HG02870 (cell line): ENCODE data around the gene XYLT1.

Source experiments
- ATAC-seq: cut with Tn5 transposase; IDR thresholded peaks from one replicate; pipeline ENCODE4 v1.9.1; 2021; ENCODE audit warnings: mild to moderate bottlenecking, moderate library complexity; ENCODE audit not compliant: unreplicated experiment

The XYLT1 gene

DNA sequence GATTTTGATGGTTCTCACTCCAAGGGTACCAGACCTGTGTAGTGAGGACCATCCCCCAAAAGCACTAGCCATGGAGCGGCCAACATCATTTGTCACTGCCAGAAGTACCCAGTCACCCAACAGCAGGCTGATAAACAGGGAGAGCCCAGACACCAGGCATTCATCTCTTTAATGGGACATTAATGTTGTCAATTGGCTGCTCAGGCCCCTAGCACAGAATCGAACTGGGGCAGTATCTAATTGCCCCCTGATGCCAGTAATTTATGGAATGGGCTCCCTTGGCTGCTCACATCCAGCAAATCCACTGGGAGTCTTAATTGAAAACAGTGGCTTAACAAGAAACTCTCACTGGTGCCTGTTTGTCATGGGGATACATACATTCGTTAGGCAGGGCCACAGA lies 344.6 kb downstream of the XYLT1 start:
- no peak for ATAC-seq

DNA sequence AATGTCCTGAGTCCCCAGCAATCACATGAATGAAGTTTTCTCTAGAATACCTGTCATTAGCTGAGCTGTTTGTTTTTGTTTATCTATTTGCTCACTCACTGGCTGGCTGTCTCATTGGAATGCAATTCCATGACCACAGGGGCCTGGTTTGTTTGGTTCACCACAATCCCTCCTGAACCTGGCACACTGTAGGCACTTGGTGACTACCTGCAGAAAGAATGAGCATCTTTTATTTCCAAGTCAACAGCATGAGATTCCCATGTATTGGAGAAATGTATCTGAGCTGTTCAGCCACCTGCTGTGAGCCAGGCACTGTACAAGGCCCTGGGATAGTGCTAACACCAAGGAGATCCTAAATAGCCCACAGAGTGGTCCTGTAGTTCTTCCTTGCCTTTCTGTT lies 345.1 kb downstream of the XYLT1 start:
- no peak for ATAC-seq

DNA sequence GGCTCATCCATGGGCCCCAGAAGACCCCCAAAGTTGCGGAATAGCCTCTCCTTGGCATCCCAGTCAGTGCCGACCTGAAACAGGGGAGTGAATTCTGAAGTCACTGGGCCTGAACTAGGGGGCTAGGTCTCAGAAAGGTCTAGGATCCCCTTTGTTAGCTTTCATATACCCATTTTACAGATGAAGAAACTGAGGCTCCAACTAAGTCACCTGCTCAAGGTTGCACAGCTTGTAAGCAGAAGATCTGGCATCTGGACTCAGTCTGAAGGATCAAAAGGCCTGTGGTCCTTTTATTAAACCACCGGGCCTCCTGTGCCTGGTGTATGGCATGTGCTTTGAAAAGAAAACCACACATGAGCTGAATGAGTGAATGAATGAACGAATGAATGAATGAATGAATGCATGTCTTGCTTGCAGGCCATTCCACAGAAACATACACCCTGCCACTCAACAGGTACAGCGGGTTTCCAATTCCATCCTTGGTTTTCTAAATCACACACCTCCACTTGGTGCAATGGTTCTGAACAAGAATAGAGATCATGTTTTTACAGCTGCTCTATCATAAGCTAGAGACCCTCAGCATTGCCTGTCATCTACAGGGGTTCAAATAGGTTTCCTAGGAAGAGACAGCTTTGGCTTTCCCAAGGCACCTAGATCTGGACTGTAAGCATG lies 352.7 kb downstream of the XYLT1 start:
- no peak for ATAC-seq

DNA sequence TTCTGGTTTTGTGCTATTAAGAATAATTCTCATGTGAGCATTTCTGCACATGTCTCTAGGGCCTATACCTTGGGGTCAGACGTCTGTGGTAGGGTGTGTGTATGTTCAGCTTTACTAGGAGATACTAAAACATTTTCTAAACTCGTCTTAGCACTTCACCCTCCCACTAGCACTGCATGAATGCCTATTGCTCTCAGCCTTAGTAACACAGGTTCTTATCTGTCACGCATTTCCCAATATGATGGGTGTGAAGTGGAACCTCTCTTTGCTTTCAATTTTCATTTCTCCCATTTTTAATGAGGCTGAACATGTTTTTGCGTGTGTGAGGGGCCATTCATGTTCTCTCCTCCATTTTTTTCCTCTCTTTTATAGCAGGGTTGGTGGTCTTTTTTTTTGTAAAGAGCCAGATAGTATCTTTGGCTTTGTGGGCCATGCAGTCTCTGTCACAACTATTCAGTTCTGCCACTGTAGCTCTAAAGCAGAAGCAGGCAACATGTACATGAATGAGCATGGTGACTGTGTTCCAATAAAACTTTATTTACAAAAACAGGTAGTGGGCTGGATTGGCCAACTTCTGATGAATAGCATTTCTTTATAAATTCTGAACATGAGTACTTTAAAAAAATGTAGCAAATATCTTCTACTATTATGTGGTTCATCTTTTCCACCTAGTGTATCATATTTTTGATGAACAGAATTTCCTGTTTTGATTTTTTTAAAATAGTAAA lies 354.0 kb downstream of the XYLT1 start:
- no peak for ATAC-seq

DNA sequence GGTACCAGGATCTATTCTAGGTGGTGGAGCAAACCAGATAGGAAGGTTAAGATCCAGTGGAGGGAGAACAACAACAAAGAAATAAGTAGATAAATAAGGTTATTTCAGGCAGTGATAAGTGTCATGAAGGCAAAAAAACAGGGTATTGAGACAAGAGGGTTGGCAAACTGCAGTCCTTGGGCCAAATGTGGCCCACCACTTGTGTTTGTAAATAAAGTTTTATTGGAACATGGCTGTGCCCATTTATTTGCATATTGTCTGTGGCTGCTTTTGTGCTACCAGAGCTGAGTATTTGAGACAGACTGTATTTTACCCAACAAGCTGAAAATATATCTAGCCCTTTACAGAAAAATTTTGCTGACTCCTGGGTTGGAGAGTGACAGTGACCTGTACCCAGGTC lies 361.3 kb downstream of the XYLT1 start:
- ATAC-seq: no peak

DNA sequence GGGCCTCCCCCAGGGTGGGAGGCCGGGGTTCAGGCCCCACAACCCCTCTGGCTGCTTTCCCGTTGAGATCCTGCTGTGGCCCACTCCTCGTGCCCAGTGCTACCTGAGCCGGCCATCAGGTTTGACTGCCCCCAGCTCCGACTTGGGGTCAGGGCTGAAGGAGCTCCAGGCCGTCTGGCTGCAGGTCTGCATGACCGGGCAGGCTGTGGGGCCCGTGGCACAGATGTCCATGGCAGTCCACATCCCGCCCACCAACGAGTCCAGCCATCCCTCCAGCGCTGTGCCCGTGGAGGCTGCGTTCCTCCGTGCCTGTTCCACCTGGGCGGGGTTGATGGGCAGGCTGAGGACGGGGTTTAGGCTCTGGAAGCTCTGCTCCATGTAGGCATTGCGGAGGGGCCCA lies 362.2 kb downstream of the XYLT1 start:
- no peak for ATAC-seq

DNA sequence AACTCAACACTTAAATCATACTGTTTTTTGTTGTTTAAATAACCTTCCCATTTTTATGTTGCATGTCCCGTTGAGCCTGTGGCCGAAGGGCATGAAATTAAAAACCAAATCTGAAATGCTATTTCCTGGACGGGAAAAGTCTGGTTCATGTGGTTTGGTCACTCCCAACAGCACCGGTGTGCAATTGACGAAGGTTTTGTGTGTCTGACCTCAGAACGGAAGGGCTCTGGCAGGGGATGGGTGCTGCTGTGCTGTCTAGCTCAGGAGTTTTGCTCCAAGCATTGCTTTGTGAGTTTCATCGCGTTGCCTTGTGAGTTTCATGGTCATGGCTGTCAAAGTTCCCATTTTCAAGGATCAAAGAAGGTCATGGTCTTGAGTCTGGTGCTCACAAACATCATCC lies 363.3 kb downstream of the XYLT1 start:
- no peak for ATAC-seq

DNA sequence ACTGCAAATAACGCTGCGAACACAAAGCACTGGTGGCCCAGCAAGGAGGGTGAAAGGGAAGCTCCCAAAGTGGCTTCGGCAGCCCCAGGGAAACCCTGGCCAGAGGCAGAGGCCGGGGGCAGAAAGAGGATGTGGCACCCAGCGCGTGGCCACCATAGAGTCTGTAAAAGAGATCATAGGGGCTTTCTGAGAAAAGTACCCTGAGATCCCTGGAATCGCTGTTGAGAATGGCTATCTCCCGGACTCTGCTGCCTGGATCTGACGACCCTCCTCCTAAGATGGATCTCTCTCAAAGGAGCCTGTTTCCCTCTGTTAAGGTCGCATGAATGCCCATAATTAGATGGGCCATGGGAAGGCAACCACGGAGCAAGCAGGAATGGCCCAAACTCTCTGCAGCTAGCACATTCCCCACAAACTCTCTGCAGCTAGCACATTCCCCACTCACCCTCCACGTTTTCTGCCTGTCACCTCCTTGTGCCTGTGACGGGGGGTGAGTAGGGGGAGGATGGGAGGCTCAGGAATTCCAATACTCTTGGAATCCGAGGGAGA lies 364.4 kb downstream of the XYLT1 start:
- ATAC-seq: no peak

DNA sequence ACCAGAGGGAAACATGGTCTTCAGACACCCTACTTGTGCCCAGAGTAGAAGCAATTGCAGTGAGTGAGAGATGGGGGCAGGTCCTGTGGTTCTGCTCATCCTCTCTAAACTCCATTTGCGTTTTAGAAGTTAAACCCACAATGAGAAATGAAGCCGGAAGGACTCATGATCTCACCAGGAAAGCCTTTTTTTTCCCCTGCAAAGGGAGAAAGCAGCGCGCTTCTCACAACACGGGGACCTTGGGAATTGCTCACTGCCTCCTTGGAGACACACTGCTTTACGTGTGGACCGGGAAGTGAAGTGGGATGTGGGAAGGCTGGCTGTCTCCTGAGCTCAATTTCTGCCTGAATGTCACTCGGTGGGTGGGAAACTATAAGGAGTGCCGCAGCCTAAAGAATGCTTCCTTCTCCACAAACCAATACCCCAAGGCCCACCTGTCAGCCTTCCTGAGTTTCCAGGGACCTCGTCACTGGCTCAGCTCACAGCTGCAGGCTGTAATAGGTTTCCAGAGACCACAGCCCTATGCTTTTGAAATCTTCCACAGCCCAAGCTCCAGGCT lies 365.4 kb downstream of the XYLT1 start:
- ATAC-seq: no peak

DNA sequence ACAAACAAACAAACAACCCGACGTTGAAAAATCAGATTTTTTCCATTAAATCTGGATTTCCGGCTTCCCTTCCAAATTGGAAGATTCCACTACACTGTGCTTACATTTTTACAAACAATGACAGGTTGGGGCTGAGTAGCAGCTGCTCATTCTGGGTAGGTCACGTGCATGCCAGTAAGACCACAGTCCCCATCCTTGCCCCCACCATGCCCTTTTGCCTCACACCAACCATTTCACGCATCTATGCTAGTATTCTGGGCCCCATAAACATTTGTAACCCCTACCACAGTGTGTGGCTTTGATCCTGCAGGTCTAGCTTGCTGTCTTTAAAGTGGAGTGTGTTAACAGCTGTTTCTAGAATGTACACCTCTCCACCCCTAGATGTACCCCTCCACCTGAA lies 366.1 kb downstream of the XYLT1 start:
- ATAC-seq: no peak

DNA sequence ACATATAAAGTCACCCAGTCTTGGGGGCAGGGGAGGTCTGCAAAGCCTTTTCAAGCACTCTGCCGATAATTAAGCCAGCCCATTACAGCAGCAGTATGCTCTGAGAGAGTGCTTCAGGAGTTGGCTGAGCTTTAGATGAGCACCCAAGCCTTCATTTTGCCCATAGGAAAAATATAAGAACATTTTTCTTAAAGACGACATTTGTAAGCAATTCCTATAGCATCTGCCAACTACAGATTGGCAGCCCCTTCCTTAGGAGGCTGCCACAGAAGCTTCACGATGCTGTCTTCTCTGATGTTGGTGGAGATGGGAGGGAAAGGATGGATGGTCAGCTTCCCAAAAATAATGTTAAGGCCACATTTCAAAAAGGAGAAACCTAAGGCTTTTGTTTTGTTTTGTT lies 367.5 kb downstream of the XYLT1 start:
- no peak for ATAC-seq

DNA sequence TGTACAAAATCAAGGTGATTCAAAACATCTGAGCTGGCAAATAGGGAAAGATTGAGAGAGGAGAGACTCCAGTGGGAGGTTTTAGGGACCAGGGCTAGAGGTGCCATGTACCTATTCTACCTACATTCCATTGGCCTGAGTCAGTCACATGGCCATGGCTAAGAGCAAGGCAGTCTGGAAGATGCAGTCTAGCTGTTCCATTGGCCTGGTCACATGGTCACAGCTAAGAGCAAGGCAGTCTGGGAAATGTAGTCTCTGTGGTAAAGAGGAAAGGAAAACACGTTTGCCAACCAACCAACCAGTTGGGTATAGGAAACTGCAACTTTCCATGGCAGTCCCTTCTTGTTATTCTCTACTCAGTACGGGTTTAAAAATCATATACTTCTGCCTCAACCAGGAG lies 369.1 kb downstream of the XYLT1 start:
- ATAC-seq: no peak

DNA sequence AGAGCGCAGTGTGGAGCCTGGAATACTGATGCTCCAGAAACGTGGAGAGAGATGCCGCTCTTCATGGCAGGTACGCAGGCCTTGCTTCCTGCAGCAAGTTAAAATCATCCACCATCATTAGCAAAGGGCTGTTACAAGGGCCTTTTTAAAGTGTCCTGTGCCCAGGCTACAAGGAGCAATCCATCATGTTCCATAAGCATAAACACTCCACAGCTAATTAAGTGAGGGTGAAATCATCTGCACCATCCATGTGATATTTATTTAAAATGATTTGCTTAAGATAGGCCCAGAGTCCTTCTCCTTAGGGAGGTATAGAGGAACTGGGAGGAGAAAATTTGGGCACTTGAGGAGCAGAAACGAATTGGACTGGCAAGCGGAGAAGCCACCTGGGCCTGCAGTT lies 372.1 kb downstream of the XYLT1 start:
- no peak for ATAC-seq

DNA sequence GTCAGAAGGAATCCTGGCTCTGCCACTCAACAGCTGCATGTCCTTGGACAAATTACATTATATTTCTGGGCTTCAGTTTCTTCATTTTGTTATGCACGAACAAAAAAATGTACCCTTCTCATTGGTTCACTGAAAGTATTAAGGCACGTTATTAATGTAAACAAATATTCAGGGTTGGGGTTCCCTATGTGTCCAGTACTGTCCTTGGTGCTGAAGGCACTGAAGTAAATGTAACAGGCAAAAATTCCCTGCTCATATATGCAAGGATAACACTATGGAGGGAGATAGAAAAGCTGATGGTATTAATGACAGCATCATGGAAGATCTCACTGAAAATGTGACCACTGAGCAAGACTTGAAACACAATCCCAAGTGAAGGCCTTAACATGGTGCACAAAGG lies 386.6 kb downstream of the XYLT1 start:
- no peak for ATAC-seq

DNA sequence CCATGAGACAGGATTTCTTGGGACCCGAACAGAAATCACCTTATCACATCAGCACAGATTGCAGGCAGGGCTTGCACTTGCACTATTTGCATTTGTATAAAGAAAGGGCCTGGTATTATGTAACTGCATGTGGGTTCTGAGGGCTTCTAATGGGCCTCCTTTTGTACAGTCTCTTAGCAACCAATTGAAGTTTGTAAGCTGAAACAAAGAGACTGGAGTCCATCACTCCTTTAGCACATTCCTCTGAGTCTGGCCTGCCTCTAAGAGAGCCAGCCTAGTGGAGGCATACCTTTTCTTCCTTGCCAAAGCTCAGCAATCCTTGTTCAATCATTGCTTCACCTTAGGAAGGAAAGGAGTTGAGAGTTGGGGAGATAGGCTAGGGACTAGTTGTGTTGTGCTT lies 387.1 kb downstream of the XYLT1 start:
- no peak for ATAC-seq

DNA sequence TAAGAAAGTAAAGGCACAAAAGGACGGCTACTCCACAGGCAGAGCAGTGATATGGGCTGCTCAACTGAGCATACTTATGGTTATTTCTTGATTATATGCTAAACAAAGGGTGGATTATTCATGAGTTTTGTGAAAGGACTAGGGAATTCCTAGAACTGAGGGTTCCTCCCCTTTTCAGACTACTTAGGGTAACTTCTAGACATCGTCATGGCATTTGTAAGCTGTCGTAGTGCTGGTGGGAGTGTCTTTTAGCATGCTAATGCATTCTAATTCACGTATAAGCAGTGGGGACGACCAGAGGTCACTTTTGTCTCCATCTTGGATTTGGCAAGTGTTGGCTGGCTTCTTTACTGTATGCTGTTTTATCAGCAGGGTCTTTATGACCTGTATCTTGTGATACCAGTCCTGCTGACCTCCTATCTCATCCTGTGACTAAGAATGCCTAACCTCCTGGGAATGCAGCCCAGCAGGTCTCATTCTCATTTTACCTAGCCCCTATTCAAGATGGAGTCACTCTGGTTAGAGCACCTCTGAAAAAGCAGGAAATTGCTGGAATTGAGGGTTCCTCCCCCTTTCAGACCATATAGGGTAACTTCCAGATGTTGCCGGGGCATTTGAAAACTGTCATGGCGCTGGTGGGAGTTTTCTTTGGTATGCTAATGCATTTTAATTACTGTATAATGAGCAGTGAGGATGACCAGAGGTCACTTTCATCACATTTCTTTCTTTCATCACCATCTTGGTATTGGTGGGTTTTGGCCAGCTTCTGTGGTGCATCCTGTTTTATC lies 388.5 kb downstream of the XYLT1 start:
- no peak for ATAC-seq

DNA sequence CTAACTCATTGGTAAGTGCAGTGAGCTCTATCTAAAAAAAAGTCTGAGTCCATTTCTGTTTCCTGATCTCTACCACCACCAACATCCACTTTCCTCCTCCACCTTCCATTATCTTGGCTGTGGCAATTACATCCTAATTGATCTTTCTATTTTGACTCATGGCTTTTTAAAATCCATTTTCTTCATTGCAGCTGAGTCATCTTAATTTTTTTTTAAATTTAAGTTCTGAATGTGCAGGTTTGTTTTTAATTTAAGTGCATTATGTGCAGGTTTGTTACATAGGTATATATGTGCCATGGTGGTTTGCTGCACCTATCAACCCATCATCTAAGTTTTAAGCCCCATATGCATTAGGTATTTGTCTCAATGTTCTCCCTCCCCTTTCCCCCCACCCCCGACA lies 390.7 kb downstream of the XYLT1 start:
- no peak for ATAC-seq

DNA sequence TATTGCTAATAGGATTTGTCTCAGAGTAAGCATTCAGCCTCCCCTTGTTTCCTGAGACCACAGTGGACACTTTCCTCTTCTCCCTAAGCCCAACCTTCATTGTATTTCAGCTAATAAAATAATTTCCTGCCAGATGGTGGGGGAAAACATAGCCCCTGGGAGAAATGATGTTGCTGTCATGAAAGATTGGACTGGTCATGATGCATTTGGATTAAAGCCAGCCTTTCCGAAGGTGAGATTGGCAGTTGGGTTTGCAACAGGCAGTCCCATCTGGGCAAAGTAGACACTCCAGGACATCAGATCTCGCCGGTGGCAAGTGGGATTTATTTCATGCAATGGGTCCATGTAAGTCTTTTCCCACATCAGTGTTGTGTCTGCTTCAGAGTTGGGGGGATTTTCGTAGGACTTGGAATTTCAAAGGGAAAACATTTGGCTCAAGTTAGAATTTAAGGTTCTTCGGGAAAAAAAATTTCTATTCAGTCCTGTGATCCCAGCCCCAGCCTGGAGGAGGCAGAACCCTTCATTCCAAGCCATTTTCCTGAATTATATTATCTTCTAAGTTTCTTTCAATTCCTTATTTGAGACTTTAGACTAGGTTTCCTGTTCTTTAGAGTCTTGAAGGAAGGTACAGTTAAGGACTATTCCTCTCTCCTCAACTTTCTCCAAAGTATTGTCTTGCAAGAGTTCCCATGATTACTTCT lies 391.7 kb downstream of the XYLT1 start:
- ATAC-seq: no peak

DNA sequence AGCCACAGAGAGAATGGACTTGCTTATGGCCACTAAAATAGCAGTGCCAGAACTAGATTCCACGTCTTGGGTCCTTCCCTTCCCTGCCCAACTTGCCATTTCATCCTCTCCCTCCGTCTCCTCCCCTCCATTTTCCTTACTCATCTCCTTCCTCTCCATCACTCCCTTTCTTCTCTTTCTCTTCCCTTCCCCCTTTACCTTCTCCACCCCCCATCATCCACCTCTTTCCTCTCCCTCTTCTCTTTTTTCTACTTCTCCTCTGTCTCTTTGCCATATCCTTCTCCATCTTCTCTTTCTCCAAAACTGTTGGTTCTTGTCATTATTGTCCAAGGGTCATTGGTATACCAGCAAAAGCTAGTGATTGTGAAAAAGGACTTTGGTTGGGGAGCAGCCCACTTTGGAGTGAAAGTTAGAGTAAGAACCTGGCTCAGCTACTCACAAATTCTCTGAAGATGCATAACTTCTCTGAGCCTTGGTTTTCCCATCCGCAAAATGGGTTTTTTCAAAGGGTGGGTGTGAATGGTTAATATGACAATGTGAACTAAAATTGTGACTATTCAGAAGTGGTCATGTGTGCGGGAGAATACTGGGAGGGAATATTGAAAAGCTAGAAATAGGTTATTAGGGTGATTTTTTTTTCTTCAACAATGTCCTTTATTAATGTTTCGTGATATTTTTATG lies 393.8 kb downstream of the XYLT1 start:
- ATAC-seq: no peak

DNA sequence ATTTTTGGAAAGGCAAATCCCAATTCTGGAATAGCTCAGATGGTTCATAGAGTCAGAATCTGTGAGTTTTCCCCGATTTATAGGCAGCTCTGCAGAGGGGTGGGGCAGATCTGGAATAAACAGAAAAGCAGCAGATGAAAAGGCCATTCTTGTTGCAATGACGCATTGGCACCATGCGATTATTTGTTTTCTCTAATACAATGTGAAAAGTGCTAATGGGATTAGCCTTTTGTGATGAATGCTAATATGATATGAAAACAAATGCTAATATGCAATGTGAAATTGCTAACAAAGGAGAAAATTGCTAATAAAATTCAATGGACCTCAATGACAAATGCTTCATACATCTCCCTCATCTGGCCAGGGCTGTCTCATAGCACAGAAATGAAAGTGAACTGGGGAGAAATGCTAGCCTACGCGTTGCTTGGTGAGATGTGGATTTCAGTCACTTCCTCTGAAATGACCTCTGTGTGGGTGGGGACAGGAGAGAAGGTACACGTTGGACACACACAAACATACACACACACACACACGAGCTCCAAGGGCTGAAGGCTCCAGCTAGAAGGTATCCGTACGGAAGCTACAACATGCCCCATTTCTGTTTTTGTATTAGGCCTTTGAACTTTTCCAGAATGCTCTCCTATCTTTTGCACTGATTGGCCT lies 394.5 kb downstream of the XYLT1 start:
- no peak for ATAC-seq
